HG02852 (cell line): ENCODE measurements around the gene PROZ.

ENCODE experiments used
- ATAC-seq: cut with Tn5 transposase; IDR thresholded peaks from one replicate; pipeline ENCODE4 v1.9.1; 2021; ENCODE audit warnings: mild to moderate bottlenecking, moderate library complexity; ENCODE audit not compliant: unreplicated experiment

Gene PROZ

GRCh38 chr13:113119166-113119821, 39.2 kb upstream of the PROZ start:
- no peak for ATAC-seq

GRCh38 chr13:113119822-113120189, 38.6 kb upstream of the PROZ start:
- ATAC-seq: no peak

GRCh38 chr13:113120300-113121182, 37.9 kb upstream of the PROZ start:
- ATAC-seq: no peak

GRCh38 chr13:113121183-113121927, 37.1 kb upstream of the PROZ start:
- no peak for ATAC-seq

GRCh38 chr13:113121928-113122471, 36.4 kb upstream of the PROZ start:
- ATAC-seq: no peak

- no peak for ATAC-seq
Measured at GRCh38 chr13:113122550-113123225, 35.8 kb upstream of the PROZ start, which contains the start of gene F10. F10 (plus strand) TSS chr13:113122799; CDS start chr13:113122856, 57 bp downstream.

- no peak for ATAC-seq
Measured at GRCh38 chr13:113123226-113124201, 34.9 kb upstream of the PROZ start.

GRCh38 chr13:113124211-113124970, 34.1 kb upstream of the PROZ start:
- no peak for ATAC-seq

- no peak for ATAC-seq
Measured at GRCh38 chr13:113125506-113126264, 32.8 kb upstream of the PROZ start.

GRCh38 chr13:113126265-113127150, 31.9 kb upstream of the PROZ start:
- no peak for ATAC-seq

GRCh38 chr13:113129480-113129879, 29.0 kb upstream of the PROZ start:
- ATAC-seq: no peak

GRCh38 chr13:113129921-113130750, 28.3 kb upstream of the PROZ start:
- no peak for ATAC-seq

GRCh38 chr13:113135281-113135760, 23.1 kb upstream of the PROZ start:
- ATAC-seq: no peak

- ATAC-seq: no peak
Measured at GRCh38 chr13:113137691-113138298, 20.7 kb upstream of the PROZ start.

GRCh38 chr13:113138792-113139551, 19.5 kb upstream of the PROZ start:
- ATAC-seq: no peak
